Neural cell (in vitro differentiated cells): Measurements from ENCODE around the gene TNFAIP8L1.

Experiments used
- CTCF ChIP-seq: fragments of 450-650 bp; IDR thresholded peaks from 2 replicates; pipeline ENCODE4 v1.5.1; 2014; ENCODE audit warnings: antibody characterized with exemption, mild to moderate bottlenecking, moderate library complexity; ENCODE audit not compliant: poor library complexity, severe bottlenecking
- EZH2 ChIP-seq: fragments of 200-600, 300-800 bp; shearing (Covaris generic), sonication (generic); IDR thresholded peaks from 2 replicates; pipeline ENCODE4 v1.6.1; 2014; ENCODE audit warnings: antibody characterized with exemption, low read length, borderline replicate concordance, mild to moderate bottlenecking; ENCODE audit not compliant: insufficient read depth, poor library complexity, severe bottlenecking
- MXI1 ChIP-seq: fragments of 450-650 bp; conservative IDR thresholded peaks from 2 replicates; pipeline ENCODE4 v1.6.1; 2014; ENCODE audit warnings: antibody characterized with exemption, mild to moderate bottlenecking; ENCODE audit not compliant: poor library complexity, severe bottlenecking

GRCh38 chr19:4682417-4683200, 43.3 kb downstream of the TNFAIP8L1 start:
- TF ChIP-seq CTCF: no peak
- no peak for TF ChIP-seq MXI1
- TF ChIP-seq EZH2: no peak
